GM11168 (cell line): ENCODE data around the gene ZNRD2.

Experiments used
- in situ Hi-C: fragments of 300-500 bp; cut with MboI; formaldehyde crosslinking; loops from one replicate; pipeline ENCODE4 v1.12.0; 2022; ENCODE audit warnings: low sequenced_read_pairs; ENCODE audit not compliant: unreplicated experiment

The ZNRD2 gene

GRCh38 chr11:65537620-65538231 is 32.6 kb upstream of the ZNRD2 start:
- in situ Hi-C loops = no loop called here

GRCh38 chr11:65538232-65538914 is 31.9 kb upstream of the ZNRD2 start:
- in situ Hi-C loops = no loop called here

GRCh38 chr11:65538915-65539743 is 31.1 kb upstream of the ZNRD2 start:
- in situ Hi-C loops = no loop called here

DNA sequence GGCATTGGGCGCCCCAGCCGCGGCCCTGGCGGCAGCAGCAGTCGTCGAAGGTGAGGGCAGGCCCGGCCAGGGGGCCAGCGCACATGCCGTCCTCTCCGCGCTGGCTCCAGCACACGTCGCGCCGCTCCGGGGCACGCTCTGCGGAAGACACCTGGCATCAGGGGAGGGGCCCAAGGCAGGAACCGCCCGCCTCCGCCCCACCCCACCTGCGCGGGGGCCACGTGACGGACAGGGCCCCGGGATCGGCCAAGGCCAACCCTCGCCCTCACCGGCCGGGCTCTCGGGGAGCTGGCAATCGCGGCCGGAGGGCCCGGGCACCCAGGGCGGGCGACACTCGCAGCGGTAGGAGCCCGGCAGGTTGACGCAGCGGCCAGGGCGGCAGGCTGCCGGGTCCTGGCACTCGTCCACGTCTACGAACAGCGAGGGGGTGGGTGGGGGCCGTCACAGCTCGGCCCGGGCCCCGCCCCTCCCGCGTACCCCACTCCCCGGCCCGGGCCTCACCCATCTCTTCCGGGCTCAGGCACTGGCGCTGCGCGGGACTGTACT is 30.5 kb upstream of the ZNRD2 start:
- in situ Hi-C loops = no loop called here

GRCh38 chr11:65540290-65541092 is 29.8 kb upstream of the ZNRD2 start:
- in situ Hi-C loops = no loop called here

- in situ Hi-C loops = no loop called here
Measured at GRCh38 chr11:65541093-65541982, 28.9 kb upstream of the ZNRD2 start.

DNA sequence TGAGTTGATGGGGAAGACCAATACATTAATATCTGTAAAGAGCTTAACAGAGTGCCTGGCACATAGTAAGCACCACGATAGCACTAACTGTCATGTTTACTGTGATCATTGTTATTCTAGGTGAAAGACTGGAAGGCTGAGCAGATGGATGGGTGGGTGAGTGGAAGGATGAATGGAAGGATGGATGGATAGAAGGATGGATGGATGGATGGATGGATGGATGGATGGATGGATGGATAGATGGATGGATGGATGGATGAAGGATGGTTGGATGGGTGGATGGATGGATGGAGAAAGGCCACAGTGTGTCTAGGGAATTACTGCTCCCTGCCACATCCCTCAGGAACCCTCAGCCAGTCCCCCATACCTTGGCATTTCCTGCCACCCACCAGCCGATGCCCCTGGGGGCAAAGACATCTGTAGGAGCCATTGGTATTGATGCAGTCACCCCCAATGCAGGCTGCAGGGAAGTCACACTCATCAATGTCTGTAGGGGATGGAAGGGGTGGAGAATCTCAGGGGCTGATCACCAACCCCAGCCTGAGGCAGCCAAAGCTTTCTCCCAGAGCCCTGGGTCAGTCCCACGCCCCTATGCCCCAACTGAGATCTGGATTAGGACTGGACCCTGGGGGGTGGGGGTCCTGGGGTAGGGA is 27.4 kb upstream of the ZNRD2 start:
- in situ Hi-C loops = no loop called here

- in situ Hi-C loops = no loop called here
Measured at GRCh38 chr11:65545853-65546216, 24.4 kb upstream of the ZNRD2 start.

DNA sequence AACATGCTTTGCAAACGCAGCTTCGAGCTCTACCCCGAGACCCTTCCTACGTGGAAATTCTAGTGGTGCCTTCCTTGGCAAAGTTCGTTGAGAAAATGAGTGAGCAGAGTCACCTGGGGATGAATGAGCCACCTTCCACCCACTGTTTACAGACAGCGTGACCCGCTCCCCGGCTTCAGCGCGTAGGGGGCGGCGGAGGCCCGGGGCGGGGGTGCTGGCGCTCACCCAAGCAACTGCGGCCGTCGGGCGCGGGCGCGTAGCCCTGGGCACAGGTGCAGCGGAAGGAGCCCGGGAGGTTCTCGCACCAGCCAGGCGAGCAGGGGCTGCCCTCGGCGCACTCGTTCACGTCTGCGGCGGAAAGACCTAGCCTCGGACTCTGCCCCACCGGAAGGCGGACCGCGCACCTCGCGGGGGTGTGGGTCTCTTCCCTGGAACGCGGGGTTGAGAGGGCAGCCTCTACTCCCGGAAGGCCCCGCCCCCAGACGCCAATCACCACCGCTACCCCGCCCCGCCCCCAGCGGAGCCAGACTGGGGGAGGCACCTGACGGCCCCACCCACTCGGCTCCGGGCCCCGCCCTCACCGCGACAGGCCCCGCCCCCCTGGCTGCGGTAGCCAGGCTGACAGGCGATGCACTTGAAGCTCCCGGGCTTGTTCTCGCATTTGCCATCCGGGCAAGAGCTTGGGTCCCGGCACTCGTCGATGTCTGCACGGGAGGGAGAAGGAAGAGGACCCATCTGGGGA is 23.9 kb upstream of the ZNRD2 start:
- in situ Hi-C loops = no loop called here

- in situ Hi-C loops = no loop called here
Measured at GRCh38 chr11:65547446-65548125, 22.7 kb upstream of the ZNRD2 start.

- in situ Hi-C loops = no loop called here
Measured at GRCh38 chr11:65548395-65548794, 21.9 kb upstream of the ZNRD2 start.

DNA sequence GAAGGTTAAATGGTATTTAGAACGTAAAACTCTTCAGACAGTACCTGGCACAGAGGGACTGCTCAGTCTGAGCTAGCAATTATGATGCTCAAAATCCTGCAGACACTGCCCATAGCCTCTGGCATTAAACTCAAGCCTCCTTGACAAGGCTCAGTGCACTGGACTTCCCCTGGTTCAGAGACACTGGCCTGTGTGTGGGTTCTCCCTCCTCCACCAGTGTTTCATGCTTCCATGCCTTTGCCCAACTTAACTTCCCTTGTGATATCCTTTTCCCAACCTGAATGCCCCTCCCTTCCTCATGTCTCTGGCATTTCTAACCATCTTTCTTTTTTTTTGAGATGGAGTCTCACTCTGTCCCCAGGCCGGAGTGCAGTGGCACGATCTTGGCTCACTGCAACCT is 21.2 kb upstream of the ZNRD2 start:
- in situ Hi-C loops = no loop called here

DNA sequence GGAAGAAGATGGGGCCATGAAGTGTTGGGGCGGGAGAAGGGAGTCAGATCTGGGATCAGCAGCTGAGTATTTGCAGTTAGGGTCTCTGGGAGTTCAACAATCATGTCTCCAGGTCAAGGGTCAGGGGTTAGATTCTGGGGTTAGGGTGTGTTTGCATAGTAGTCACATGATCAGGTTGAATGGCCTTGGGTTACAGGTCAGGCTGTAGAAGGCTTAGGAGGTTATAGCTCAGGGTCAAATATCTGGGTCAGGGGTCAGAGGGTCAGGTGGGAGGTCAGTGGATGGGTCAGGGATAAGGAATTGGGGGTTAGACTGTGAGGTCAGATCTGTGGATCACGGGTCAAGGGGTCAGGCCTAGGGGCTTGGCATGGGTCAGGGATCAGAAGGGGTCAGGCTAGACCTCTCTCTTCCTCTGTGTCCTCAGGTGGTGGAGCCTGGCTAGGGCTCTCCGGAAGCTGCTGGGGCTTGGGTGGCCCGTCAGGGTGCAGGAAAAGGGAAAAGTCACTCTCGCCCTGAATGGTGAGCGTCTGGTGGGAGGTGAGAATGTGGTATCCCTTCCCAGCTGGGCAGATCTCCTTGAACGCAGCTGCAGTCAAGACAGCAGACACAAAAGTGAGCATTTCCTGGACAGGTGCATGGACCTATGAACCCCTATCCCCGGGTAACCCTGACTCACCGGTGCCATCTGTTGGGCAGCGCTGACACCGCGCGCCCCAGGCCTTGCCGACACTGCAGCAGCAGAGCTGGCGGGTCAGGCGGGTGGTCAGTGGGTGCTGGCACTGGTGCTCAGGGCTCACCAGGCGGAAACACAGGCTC is 18.5 kb upstream of the ZNRD2 start:
- in situ Hi-C loops = no loop called here

- in situ Hi-C loops = no loop called here
Measured at GRCh38 chr11:65552388-65552951, 17.8 kb upstream of the ZNRD2 start.

DNA sequence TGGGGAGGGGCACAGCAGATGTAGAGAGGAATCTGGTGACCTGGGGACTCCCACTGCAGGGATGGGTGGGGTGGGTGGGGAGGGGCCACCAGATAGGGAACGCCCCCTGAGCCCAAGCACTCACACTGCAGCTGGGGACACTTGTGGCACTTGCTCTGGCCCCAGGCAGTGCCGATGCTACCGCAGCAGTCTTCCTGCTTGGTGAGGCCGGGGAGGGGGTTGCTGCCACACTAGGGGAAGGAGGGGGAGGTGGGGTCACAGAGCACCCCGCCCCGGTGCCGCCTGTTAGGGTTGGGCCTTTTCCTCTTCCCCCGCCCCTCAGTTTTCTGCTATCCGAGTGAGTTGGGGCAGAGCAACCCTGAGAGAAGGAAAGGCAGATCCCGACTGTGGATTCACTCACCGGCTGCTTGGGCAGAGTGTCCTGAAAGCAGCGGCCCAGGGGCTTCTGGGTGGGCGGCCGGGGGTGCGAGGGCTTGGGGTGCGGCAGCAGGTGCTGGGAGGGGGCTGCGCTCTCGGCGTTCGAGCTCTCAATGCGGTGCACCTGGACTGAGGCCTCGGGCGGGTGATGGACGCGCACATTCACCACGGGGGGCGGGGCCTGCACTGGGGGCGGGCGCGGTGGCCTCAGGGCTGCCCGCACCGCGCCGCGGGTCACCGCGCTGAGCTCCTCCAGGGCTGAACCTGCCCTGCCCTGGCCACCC is 16.8 kb upstream of the ZNRD2 start:
- in situ Hi-C loops = no loop called here
